ENCODE data around the gene APOBEC4.
"Not testable (repeated sequence)": the region's sequence is repeated elsewhere in the genome, so short reads cannot be mapped to it uniquely, and the experiment has no call there.

The APOBEC4 gene

DNA sequence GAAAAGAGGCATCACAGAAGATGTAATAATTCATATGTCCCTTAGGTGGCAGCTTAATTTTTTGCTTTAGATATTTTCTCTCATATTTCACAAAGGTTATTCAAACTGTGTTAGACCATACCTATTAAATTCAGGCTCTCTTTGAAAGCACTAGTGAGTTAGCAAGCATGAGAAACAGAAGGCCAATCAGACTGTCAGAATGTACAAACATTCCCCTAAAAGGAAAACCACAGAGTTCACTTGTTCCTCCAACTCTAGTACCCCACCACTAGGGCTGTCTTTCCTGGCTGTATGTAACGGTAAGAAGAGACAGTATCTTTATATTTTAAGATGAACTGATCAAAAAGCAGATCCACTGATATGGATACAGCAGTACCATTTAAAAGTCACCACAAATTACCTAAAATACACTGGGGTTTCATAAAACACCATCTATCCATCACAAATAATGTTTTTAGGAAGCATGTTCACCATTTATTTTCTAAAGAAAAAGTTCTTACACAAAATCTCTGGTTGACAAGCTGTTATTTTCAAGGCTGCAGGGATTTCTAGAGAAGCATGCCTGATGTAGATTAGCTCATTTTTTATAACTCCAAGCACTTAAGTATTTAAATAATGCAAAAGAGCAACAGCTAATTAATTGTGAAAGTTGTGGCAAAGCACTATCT is 19.3 kb downstream of the APOBEC4 start:
- DNase-seq (ENCODE audit: low read depth), result no peak

DNA sequence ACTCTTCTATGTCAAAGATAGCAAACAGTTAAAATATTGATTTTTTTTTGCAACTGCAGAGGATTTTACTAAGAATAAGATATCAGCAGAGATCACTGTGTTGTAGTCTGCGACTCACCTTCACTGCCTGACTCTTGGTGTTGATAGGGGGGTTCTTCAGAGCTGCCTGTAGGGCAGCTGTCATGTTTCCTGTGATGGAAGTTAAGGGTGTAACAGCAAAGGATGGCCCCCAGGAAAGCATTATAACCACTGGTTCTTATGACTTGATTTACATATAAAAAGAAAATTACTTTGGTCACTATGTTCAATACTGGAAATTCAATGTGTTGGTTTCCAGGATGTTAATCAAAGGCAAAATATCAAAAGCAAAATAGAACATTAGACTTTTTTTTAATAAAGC is 20.2 kb downstream of the APOBEC4 start:
- DNase-seq (ENCODE audit: low read depth), result no peak

DNA sequence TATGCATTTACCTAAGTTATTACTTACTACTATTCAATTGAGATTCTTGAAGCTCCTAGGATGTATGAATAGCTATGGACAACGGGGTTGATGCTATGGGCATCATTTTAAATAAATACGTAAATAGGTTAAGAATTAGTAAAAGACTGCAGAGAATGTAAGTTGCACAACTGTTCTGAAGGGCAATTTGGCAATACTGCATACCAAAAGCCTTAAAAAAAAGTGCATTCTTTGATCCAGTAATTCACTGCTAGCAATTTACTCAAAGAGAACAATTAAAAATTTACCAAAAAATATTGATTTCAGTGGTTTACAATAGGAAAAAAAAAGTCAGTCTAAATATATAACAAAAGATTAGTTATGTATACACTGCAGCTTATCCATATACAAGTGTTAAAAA is 21.0 kb downstream of the APOBEC4 start:
- no peak for DNase-seq (ENCODE audit: low read depth)

DNA sequence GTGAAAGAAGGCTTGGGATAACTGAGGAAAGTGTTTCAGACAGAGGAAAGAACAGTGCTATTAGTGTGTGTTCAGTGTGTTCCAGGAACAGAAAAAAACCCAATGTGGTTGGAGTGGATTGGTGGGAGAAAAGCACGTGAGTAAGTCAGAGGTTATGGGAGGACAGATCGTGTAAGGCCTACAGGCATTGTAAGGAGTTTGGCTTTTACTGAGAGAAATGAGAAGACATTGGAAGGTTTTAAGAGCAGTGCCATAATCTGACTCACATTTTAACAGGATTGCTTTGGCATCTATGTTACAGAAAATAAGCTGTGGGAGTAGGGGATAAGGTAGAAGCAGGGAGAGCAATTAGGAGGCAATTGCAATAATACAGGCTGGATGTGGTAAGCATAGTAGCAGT is 22.4 kb downstream of the APOBEC4 start:
- no peak for DNase-seq (ENCODE audit: low read depth)

DNA sequence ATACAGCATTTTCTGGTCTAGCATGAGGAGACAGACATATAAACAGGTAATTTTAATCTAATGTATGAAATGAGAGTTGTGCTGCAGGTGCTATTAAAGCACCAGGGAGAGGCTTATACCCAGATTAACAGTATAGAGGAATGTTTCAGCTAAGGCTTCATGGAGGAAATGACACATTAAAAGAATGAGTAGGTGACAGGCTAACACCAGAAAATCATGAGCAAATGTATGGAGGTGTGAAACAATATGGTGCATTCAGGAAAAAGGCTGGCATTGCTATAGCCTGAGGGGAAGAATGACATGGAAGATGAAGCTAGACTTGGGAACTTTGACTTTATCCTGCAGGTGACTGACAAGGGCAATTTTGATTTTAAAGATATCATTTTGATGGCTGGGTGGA is 24.6 kb downstream of the APOBEC4 start:
- DNase-seq (ENCODE audit: low read depth), result no peak

DNA sequence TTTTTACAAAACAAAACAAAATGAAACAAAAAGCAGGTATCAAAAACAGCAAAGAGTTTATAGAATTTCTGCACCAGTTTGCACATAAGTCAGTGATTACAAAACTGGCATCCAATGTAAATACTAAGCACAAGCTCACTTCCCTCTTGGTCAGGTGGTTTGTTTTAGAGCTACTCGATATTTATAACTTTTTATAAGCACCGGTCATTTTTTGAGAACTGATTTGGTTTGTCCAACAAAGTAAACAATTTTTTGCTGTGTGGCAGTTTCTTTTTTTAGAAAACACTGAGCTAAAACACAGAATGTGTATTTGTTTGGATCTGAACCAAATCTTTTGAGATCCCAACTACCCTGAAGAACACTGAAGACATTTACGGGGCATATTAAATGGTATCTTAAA is 26.9 kb downstream of the APOBEC4 start:
- not testable (repeated sequence) for DNase-seq (ENCODE audit: low read depth)

DNA sequence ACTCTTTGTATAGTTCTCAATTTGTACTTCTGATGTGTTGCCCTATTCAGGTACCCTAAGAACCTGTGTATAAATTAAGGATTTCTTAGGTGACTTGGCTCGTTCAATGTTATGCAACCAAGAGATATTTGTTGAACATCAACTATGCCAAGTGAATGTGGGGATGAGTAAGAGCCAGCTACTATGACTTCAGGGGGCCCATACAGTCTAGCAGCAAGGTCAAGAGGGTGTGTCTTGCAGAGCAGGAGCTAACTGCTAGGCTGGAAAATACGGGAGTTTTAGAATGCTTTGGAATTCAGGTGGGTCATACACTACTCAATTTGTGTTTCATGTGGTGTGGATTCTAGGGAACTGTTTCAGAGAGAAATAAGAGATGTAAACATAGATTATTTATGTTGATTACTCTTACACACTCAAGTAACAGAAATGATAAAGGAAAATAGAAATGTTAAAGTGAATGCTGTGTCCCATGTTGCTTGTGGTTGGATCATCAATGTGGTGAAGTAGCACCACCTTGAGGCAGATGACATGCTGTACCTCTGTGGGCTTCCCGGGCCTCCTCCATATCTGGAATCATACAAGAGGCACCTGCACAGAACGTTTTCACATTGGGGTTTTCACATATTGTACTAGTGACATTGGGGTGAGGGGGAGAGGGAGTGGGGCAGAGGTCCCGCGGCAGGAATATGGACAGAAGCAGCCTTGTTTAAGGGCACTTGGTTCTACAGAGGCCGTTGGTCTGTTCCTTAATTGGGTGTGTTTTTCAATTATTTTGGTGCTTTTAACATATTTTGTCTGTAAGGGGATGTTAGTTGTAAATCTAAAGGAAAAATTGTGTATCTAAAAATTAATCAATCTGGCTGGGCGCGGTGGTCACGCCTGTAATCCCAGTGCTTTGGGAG is 30.0 kb downstream of the APOBEC4 start:
- no peak for DNase-seq (ENCODE audit: low read depth)

DNA sequence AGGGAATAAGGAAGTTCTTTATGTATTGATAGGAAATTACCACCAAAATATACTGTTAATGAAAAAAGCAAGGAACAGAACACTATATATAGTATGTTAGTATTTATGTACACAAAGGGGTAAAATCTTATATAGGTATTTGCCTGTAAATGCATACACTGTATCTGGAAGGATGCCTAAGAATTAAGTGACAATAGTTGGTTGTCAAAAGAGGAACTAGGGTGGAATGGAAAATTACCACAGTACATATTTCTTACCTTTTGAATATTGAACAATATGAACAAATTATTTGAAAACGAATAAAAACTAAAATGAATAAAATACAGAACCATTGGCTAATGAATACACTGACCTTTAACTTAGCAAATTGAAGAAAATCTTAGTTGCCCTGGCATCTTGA is 31.1 kb downstream of the APOBEC4 start:
- DNase-seq (ENCODE audit: low read depth), result no peak

DNA sequence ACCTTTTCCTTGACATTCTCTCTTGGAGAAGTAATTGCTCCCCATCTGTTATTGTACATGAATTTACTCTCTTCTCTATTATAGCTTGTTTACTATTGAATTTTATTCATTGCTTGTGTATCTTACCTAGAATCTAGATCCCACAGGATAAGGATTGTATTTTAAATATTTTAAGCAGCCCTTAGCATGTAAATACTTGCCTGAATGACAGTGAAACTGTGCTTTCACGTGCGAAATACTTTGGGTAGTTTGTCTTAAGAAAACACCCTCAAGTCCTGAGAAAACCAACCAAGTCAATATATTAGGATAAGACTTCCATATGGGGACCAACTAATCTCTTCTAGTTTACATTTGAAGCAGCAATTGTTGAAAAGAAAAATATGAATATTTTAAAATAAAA is 32.8 kb downstream of the APOBEC4 start:
- DNase-seq (ENCODE audit: low read depth), result no peak

DNA sequence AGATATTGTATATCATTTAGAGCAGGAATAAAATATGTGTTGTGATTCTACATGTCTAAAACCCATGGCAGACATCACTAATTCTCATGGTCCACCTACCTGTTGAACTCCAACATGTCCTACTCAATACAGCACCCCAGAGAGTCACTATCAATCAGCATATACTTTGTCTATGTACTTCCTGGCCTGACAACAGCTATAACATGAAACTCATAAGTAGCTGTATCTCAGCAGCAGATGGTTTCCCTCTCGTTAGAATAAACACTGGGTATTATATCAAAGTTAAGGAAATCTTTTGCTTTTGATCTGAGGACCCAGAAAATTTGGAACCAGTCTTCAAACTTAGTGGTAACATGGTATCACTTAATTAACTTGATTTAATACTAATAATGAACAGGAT is 33.3 kb downstream of the APOBEC4 start:
- DNase-seq (ENCODE audit: low read depth), result no peak

DNA sequence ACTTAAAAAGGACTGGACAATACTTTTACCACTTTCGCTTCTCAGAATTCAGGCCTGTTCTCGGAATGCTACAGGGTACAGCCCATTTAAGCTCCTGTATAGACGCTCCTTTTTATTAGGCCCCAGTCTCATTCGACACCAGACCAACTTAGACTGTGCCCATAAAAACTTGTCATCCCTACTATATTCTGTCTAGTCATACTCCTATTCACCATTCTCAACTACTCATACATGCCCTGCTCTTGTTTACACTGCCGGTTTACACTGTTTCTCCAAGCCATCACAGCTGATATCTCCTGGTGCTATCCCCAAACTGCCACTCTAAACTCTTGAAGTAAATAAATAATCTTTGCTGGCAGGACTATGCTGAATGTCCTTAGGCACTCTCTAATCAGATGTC is 34.9 kb downstream of the APOBEC4 start:
- not testable (repeated sequence) for DNase-seq (ENCODE audit: low read depth)

DNA sequence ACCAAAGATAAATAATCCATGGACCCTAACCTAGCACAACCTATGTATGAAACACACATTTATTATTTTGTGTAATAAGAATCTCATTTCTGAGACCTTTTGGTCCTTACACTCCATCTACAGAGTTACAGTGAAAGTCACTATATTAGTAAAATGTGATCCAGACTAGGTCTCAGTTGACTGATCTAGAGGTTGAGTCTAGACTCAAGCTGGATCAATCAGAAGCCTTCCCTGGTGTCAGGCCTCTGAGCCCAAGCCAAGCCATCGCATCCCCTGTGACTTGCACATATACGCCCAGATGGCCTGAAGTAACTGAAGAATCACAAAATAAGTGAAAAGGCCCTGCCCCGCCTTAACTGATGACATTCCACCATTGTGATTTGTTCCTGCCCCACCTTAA is 40.1 kb downstream of the APOBEC4 start:
- not testable (repeated sequence) for DNase-seq (ENCODE audit: low read depth)

DNA sequence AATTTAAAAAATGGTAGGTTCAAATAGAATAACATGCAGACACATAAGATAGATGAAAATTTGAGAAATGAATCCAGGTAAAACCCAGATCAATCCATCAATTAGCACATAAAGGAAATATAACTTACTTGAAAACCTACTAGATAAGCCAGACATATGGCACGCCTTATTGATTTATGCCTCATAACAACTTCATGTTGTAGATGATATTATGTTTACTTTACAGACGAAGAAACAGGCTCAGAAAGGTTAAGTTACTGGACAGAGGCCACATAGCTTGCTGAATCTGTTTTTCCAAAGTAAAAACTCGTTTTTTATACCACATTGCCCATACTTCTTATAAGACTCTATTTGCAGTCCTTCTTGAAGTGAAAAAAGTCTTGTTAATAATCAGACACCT is 40.7 kb downstream of the APOBEC4 start:
- DNase-seq (ENCODE audit: low read depth), result no peak

DNA sequence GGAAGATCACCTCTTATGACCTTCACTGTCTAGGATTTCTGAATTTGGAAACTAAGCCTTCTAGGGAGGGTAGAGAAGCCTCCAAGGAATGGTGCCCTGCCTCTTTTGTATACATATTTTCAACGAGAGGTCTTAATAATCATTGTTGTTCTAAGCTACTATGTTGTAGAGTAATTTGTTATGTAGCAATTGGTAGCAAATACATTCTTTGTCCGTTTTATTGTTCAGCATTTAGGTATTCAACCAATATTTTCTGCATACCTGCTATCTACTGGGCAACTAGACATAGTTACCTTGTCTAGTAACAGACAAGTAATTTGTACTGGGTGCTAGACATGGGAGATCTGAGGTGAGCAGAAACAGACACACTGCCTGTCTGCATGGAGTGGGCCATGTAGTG is 42.1 kb downstream of the APOBEC4 start:
- no peak for DNase-seq (ENCODE audit: low read depth)

DNA sequence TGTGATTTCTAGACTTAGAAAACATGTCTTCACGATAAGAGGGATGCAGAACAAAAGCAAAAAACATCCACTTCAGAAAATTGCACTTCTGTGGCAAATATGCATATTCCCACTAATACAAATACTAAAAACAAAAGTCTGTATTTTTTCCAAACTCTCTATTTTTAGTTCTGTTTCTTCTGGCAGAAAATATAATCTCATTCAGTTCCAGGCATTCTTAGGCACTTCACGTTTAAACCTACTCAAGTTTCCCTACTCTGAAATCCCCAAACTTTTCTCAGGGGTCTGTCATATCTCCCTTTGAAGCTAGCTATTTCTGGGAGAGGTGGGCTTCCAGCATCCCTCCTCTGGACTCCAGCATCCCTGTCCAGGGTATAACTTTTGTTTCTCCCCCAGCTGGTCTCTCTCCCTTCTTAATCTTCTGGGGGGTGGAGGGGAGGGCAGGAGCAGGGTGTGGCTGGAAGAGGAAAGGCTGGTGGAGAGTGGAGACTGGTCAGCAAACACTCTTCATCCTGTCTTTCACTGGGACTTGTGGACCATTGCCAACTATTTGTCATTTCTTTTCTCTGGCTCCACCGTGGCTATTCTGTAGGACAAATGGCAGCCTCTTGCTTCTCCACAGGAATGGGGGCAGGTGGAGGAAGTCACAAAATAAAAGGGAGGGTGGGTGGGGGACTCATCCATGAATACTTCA is 43.2 kb downstream of the APOBEC4 start:
- no peak for DNase-seq (ENCODE audit: low read depth)

DNA sequence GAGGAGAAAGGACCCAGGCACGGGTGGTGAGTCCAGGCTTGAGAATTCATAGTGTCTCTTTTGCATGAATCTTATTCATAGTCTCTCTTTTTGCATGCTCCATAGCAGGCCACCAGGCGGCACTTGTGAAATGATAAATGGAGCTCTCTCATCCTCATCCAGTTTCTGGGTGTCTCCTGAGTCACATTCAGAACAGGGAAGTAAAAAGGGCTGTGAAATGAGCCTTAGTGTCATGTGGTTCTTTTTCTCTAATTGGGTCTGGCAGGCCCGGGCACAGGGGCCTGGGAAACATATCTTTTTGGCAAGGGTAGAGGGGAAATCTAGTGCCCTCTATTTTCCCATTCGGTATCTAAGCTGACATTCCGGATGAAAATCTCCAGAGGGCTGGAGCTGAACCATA is 43.8 kb downstream of the APOBEC4 start:
- DNase-seq (ENCODE audit: low read depth), result no peak

DNA sequence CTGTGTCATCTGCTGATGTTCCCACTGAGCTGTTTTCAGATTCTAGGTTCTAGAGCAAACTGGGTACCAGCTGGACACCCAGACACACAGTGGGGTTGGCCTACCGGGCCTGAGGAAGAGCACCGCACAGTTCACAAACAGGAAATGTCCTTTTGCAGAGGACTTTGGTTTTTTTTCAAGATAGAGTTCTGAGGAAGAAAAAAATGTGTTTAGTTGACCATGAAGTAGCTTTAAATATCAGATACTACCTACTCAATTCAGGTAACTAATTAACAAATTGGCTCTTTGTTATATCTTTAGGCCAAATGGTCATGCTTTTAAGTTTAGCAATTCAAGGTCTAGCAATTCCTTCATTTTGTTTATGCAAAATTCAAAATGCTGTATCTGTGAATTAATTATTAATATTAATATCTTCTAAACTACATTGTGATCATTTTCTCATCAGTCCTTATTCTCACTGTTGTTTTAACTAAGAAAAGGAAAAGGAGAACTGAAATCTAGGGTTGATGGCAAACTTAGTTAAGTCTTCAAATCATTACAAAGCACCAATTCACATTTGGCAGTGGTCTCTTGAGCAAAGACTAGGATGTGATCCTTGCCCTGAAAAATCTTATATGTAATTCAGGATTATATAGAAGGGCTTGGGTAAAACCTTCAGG is 45.7 kb downstream of the APOBEC4 start:
- DNase-seq (ENCODE audit: low read depth), result no peak

DNA sequence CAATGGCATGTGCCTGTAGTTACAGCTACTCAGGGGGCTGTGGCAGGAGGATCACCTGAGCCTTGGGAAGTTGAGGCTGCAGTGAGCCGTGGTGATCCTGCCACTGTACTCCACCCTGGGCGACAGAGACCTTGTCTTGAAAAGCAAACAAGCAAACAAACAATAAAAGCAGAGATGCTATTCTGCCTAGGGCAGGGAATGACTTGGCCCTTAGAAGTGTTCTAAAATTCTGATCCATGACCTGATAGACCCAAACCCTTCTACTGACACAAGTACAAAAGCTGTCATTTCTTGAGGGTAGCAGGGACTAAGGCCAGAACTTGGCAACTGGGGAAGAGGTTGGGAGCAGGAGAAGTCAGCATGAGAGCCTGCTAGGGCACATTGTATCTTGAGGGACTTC is 47.2 kb downstream of the APOBEC4 start:
- no peak for DNase-seq (ENCODE audit: low read depth)

DNA sequence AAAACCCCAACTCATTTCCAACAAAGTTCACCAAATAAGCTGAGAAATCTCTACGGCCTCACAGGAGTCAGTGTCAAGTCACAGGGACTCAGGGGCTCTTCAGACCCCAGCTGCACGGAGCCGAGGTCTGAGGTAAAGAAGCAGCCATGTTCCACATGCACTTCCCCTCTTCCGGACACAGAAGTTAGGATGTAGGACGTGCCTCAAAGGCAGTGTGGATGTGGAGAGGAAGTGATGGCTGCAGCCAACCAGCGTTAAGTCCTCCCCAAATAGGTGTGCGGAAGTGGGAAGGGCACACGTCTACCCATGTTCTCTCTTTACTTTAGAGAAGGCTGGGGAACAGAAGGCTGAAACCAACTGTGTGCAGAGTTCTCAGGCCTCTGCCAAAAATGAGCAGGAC is 48.3 kb downstream of the APOBEC4 start:
- DNase-seq (ENCODE audit: low read depth), result no peak

DNA sequence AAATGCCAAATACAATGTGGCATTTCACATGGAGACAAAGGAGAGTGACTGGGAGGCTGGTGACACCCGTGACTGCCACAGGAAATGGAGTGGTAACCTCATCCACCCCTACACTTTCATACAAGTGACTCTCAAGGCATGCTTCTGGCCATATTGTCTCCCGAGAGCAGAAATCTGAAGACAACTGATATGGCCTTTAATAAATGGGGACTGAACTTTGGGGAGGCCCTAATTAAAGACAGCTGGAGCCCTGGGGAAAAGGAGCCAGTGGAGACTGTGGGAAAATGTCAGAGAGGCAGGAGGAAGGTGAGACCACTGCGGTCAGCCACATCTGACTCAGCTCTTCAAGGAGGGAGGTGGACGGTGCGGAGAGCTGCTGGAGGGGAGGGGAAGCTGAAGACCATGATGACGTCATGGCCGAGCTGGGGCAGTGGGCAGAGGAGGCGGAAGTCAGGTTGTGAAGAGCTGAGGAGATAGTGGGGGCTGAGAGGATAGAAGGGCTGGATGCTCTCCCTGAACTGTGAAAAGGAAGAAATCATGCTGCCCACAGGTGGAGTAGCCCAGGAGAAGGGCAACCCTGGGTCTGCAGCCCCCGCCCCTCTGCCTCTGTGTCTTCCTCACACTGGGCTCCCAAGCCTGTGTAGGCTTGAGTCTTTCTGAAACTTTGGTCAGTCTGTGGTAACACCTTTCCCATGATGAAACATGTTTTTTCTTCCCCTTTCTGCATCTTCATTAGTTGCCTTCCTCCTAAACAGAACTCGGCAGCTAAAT is 48.9 kb downstream of the APOBEC4 start:
- DNase-seq (ENCODE audit: low read depth), result no peak

DNA sequence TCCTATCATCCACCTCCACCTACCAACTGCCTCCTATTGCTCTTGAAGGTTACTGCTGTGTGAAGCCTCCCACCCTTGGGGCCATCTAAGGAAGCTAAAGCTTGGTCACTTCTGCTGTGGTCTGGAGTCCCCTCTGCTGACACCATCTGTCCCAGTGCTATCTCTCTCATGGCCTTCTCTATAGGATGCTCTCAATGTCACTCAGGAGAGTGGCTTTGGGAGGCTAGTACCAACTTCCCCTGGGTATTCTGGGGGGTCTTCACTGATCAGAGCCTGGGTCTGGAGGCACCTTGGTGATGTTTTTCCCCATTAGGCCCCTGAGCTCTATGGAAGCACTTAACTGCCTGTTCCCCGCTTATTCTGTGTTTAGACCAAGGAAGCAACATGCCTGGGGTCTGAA is 50.6 kb downstream of the APOBEC4 start:
- no peak for DNase-seq (ENCODE audit: low read depth)

DNA sequence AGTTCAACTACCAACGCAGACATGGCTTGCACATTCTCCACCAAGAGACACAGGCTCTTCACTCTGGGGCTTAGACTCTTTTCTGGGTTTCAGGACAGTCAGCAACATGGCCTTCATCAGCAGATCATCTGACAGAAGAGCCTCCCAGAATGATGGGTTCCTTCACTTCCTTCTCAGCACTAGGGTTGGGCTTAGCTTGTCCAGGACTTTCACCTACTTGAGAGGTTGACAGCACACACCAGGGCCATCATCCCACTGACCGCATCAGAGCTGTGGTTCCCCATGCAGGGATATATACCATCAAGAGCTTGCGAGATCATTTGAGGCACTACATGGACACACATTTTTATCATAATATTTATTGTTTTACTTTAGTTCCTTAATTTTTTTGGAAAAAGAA is 52.5 kb downstream of the APOBEC4 start:
- no peak for DNase-seq (ENCODE audit: low read depth)

Measured in activated gamma-delta T cell treated with anti-CD3 and anti-CD28 coated beads, Interleukin-2, amount 50 U/mL, for 16 hours (primary cell).